ENCODE data around the gene RIPK3. TPM values are rescaled to one million over a fixed set of nuclear protein-coding genes. Genes with fewer than 3 reads are reported as not detected.

The RIPK3 gene
- polyA plus RNA-seq, 1 of the 3 experiments (the other 2 are of a cell fraction) = not detected

DNA sequence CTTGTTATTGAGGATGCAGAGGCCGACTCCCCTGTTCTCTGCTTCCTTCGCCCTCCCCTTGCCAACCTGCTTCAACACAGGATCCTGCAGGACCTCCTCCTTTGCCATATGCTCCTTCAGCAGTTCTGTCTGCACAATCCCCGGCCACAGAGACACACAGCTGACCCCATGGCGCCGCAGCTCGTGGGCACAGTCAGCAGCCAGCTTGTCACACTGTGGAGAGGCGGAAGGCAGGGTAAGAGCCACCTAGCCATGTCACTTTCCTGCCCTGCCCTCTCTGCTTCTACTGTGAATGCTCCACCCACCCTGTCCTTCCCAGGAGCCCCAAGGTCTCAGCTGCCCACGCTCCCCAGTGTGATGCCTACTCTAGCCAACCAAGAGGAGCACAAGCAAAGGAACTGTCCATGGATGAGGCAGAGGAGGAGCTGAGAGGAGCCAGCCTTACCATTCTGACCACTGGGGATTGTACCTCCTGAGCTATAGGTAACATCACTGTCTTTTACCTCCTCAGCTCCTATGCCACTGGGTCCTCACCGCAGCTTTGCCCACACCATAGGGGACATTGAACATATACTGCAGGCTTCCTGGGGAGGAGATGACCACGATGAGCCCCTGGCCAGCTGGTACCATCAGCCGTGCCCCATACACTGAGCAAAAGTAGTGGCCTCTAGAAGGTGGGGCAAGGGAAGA lies 47.5 kb downstream of the RIPK3 start:
- Histone ChIP-seq H3K9me2 (no peaks in the 10 kb centered on the region), H3K27me3 (ENCODE audit: insufficient read depth) (no peaks in the 10 kb centered on the region), H3K9ac (no peak overlapping the region), H3K4me3 (ENCODE audit: low read depth in 2 of 2, low read length in 1 of 2) (no peak overlapping the region), H2AFZ (ENCODE audit: low read depth) (no peak overlapping the region), H3K9me3 (no peaks in the 10 kb centered on the region), H3K36me3 (replicated peaks in 1 of 2; ENCODE audit: control insufficient read depth in 1 of 2, insufficient read depth in 2 of 2, low read length in 1 of 2) (peaks cover 14 to 45% of the 10 kb centered on the region in 2 experiments), H4K20me1 (ENCODE audit: insufficient read depth) (no peaks in the 10 kb centered on the region), H3F3A (replicated peaks; ENCODE audit: insufficient read depth) (peaks cover 6% of the 10 kb centered on the region), H3K4me2 (no peak overlapping the region), H3K79me2 (ENCODE audit: insufficient read depth) (no peaks in the 10 kb centered on the region), H3K4me1 (ENCODE audit: control insufficient read depth in 1 of 2, insufficient read depth in 2 of 2, low read depth in 1 of 2, low read length in 1 of 2) (peaks cover 0 to 3% of the 10 kb centered on the region in 2 experiments; a peak in 2 of 4 replicates), H3K27ac (ENCODE audit: low read depth in 2 of 2, low read length in 1 of 2) (no peak overlapping the region)
- ChIA-PET CTCF (interaction anchor here (0.8 to 6.2 kb wide), 5 partner anchors 11 to 139 kb away, joined by 3 to 43 read pairs (median 18); partner anchors contain the start of genes CIDEB and TINF2), POLR2A (interaction anchor here (1.4 kb wide), 1 partner anchor 21 kb away, joined by 6 read pairs; the partner anchor contains the start of gene RABGGTA)
- DNase-seq = no peak
- TF ChIP-seq USF2 (IDR thresholded peaks at IDR 0.05; ENCODE audit: borderline replicate concordance, low read depth, low read length) = no peak
- TF ChIP-seq, protein P1, sequence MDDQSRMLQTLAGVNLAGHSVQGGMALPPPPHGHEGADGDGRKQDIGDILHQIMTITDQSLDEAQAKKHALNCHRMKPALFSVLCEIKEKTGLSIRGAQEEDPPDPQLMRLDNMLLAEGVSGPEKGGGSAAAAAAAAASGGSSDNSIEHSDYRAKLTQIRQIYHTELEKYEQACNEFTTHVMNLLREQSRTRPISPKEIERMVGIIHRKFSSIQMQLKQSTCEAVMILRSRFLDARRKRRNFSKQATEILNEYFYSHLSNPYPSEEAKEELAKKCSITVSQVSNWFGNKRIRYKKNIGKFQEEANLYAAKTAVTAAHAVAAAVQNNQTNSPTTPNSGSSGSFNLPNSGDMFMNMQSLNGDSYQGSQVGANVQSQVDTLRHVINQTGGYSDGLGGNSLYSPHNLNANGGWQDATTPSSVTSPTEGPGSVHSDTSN (IDR thresholded peaks at IDR 0.05) = no peak
- TF ChIP-seq NRF1 (IDR thresholded peaks at IDR 0.05; ENCODE audit: low read depth, low read length) = no peak
- no peak for TF ChIP-seq TAF1 (IDR thresholded peaks at IDR 0.05; ENCODE audit: borderline replicate concordance, low read depth, low read length)
- TF ChIP-seq TEAD4 (IDR thresholded peaks at IDR 0.05; ENCODE audit: borderline replicate concordance, insufficient read depth) = no peak
- TF ChIP-seq, protein P2, sequence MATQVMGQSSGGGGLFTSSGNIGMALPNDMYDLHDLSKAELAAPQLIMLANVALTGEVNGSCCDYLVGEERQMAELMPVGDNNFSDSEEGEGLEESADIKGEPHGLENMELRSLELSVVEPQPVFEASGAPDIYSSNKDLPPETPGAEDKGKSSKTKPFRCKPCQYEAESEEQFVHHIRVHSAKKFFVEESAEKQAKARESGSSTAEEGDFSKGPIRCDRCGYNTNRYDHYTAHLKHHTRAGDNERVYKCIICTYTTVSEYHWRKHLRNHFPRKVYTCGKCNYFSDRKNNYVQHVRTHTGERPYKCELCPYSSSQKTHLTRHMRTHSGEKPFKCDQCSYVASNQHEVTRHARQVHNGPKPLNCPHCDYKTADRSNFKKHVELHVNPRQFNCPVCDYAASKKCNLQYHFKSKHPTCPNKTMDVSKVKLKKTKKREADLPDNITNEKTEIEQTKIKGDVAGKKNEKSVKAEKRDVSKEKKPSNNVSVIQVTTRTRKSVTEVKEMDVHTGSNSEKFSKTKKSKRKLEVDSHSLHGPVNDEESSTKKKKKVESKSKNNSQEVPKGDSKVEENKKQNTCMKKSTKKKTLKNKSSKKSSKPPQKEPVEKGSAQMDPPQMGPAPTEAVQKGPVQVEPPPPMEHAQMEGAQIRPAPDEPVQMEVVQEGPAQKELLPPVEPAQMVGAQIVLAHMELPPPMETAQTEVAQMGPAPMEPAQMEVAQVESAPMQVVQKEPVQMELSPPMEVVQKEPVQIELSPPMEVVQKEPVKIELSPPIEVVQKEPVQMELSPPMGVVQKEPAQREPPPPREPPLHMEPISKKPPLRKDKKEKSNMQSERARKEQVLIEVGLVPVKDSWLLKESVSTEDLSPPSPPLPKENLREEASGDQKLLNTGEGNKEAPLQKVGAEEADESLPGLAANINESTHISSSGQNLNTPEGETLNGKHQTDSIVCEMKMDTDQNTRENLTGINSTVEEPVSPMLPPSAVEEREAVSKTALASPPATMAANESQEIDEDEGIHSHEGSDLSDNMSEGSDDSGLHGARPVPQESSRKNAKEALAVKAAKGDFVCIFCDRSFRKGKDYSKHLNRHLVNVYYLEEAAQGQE (IDR thresholded peaks at IDR 0.05; ENCODE audit: low read depth, low read length) = no peak
- TF ChIP-seq FOXM1 (IDR thresholded peaks at IDR 0.05; ENCODE audit: low read depth) = no peak
- no peak for TF ChIP-seq SMC3 (IDR thresholded peaks at IDR 0.05; ENCODE audit: low read depth, low read length)
- no peak for TF ChIP-seq MXI1 (IDR thresholded peaks at IDR 0.05; ENCODE audit: low read depth, low read length)
- no peak for TF ChIP-seq YY1 (IDR thresholded peaks at IDR 0.05; ENCODE audit: low read depth)
- TF ChIP-seq FOSL2 (IDR thresholded peaks at IDR 0.05; ENCODE audit: borderline replicate concordance, low read depth) = no peak
- TF ChIP-seq IRF3 (IDR thresholded peaks at IDR 0.05; ENCODE audit: low read depth, low read length) = no peak
- no peak for TF ChIP-seq ZBTB33 (IDR thresholded peaks at IDR 0.05; ENCODE audit: borderline replicate concordance, low read depth)
- TF ChIP-seq POLR2AphosphoS5 (IDR thresholded peaks at IDR 0.05; ENCODE audit: low read depth, low read length) = no peak
- TF ChIP-seq TCF12 (IDR thresholded peaks at IDR 0.05) = no peak
- no peak for TF ChIP-seq SIN3A (IDR thresholded peaks at IDR 0.05; ENCODE audit: borderline replicate concordance, low read depth, low read length)
- TF ChIP-seq, protein P3, sequence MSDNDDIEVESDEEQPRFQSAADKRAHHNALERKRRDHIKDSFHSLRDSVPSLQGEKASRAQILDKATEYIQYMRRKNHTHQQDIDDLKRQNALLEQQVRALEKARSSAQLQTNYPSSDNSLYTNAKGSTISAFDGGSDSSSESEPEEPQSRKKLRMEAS (IDR thresholded peaks at IDR 0.05; ENCODE audit: low read depth) = no peak
- WGBS (ENCODE audit: low lambda C conversion rate) = 86% methylated on average over 10 of the region's 11 CpGs

All from SK-N-SH (cell line).